H9 (cell line): ENCODE results near the gene CABCOCO1. TPM values are rescaled to one million over a fixed set of nuclear protein-coding genes. Genes with fewer than 3 reads are reported as not detected.

Experiments
- DNase-seq: peaks from one replicate; pipeline ENCODE4 v3.0.0-alpha.2; 2017
- H2AFZ ChIP-seq: one replicate; pipeline ENCODE4 v1.6.1; 2013; ENCODE audit warnings: mild to moderate bottlenecking, low read length, control low read depth, moderate library complexity
- H2AK5ac ChIP-seq: 2 replicates; pipeline ENCODE4 v1.6.1; 2013; ENCODE audit warnings: low read length, control low read depth, mixed read lengths; ENCODE audit not compliant: insufficient read length
- H2BK120ac ChIP-seq: one replicate; pipeline ENCODE4 v1.6.1; 2013; ENCODE audit warnings: low read depth, mild to moderate bottlenecking, low read length, control low read depth, inconsistent platforms; ENCODE audit not compliant: poor library complexity, severe bottlenecking
- H2BK12ac ChIP-seq: 2 replicates; pipeline ENCODE4 v1.6.1; 2013; ENCODE audit warnings: low read length, control low read depth, mixed read lengths, low read depth; ENCODE audit not compliant: insufficient read length
- H2BK15ac ChIP-seq: 2 replicates; pipeline ENCODE4 v1.6.1; 2013; ENCODE audit warnings: low read depth, low read length, control low read depth
- H2BK20ac ChIP-seq: one replicate; pipeline ENCODE4 v1.6.1; 2013; ENCODE audit warnings: low read depth, mild to moderate bottlenecking, low read length, control low read depth, inconsistent platforms; ENCODE audit not compliant: poor library complexity, severe bottlenecking
- H2BK5ac ChIP-seq: 2 replicates; pipeline ENCODE4 v1.6.1; 2013; ENCODE audit warnings: low read length, control low read depth, mixed read lengths; ENCODE audit not compliant: insufficient read length
- H3K14ac ChIP-seq: 2 replicates; pipeline ENCODE4 v1.6.1; 2013; ENCODE audit warnings: low read length, control low read depth; ENCODE audit not compliant: insufficient read depth
- H3K18ac ChIP-seq: 2 replicates; pipeline ENCODE4 v1.6.1; 2013; ENCODE audit warnings: low read depth, mild to moderate bottlenecking, mixed read lengths, low read length, control low read depth; ENCODE audit not compliant: insufficient read length
- H3K23ac ChIP-seq: 2 replicates; pipeline ENCODE4 v1.6.1; 2013; ENCODE audit warnings: low read length, control low read depth, mixed read lengths, low read depth; ENCODE audit not compliant: insufficient read length
- H3K23me2 ChIP-seq: 2 replicates; pipeline ENCODE4 v1.6.1; 2013; ENCODE audit warnings: low read depth, mild to moderate bottlenecking, mixed read lengths, low read length, control low read depth; ENCODE audit not compliant: insufficient read length, poor library complexity, severe bottlenecking
- H3K27ac ChIP-seq: 2 replicates; pipeline ENCODE4 v1.5.1; 2013; ENCODE audit warnings: low read length, control low read depth, mixed read lengths, low read depth; ENCODE audit not compliant: insufficient read length
- H3K27me3 ChIP-seq: 2 replicates; pipeline ENCODE4 v1.6.1; 2013; ENCODE audit warnings: low read length, control low read depth, inconsistent platforms; ENCODE audit not compliant: insufficient read depth
- H3K4ac ChIP-seq: 2 replicates; pipeline ENCODE4 v1.6.1; 2013; ENCODE audit warnings: low read depth, mild to moderate bottlenecking, control low read depth, inconsistent platforms, low read length, moderate library complexity
- H3K4me1 ChIP-seq: 2 replicates; pipeline ENCODE4 v1.6.1; 2013; ENCODE audit warnings: low read length, control low read depth, inconsistent platforms; ENCODE audit not compliant: insufficient read depth
- H3K4me2 ChIP-seq: 2 replicates; pipeline ENCODE4 v1.6.1; 2013; ENCODE audit warnings: low read length, control low read depth, mixed read lengths; ENCODE audit not compliant: insufficient read length, insufficient read depth
- H3K56ac ChIP-seq: 2 replicates; pipeline ENCODE4 v1.6.1; 2013; ENCODE audit warnings: low read depth, mild to moderate bottlenecking, mixed read lengths, low read length, control low read depth; ENCODE audit not compliant: insufficient read length
- H3K79me1 ChIP-seq: 2 replicates; pipeline ENCODE4 v1.6.1; 2013; ENCODE audit warnings: low read depth, mild to moderate bottlenecking, moderate library complexity, low read length, control low read depth, inconsistent platforms; ENCODE audit not compliant: insufficient read depth, poor library complexity, severe bottlenecking
- H3K79me2 ChIP-seq: 2 replicates; pipeline ENCODE4 v1.6.1; 2013; ENCODE audit warnings: low read length, control low read depth, inconsistent platforms; ENCODE audit not compliant: insufficient read depth
- H3K9ac ChIP-seq: 2 replicates; pipeline ENCODE4 v1.6.1; 2013; ENCODE audit warnings: low read length, control low read depth, mixed read lengths; ENCODE audit not compliant: insufficient read length; ENCODE audit errors: extremely low read depth
- H3K9me3 ChIP-seq: one replicate; pipeline ENCODE4 v1.6.1; 2013; ENCODE audit warnings: low read depth, low read length, inconsistent platforms; ENCODE audit not compliant: control insufficient read depth
- H3T11ph ChIP-seq: one replicate; pipeline ENCODE4 v1.6.1; 2013; ENCODE audit warnings: mild to moderate bottlenecking, low read length, control low read depth, inconsistent platforms
- H4K20me1 ChIP-seq: one replicate; pipeline ENCODE4 v1.6.1; 2013; ENCODE audit not compliant: control insufficient read depth, insufficient read length, insufficient read depth
- H4K5ac ChIP-seq: 2 replicates; pipeline ENCODE4 v1.6.1; 2013; ENCODE audit warnings: low read depth, mild to moderate bottlenecking, mixed read lengths, low read length, control low read depth; ENCODE audit not compliant: insufficient read length
- H4K8ac ChIP-seq: replicated peaks from 2 replicates; pipeline ENCODE4 v1.6.1; 2013; ENCODE audit warnings: low read length, control low read depth, mixed read lengths, low read depth; ENCODE audit not compliant: insufficient read length
- H4K91ac ChIP-seq: 2 replicates; pipeline ENCODE4 v1.6.1; 2013; ENCODE audit warnings: low read depth, mild to moderate bottlenecking, moderate library complexity, mixed read lengths, low read length, control low read depth; ENCODE audit not compliant: insufficient read length
- H3K27ac Mint-ChIP-seq, 3 experiments: 2 replicates in 2 of 3; 3 replicates in 1 of 3; pipeline ENCODE4 v1.8.0; 2020 to 2021; ENCODE audit warnings: mixed read lengths in 3 of 3, mild to moderate bottlenecking in 1 of 3, moderate library complexity in 1 of 3
- H3K27me3 Mint-ChIP-seq: 2 replicates; pipeline ENCODE4 v1.8.0; 2021; ENCODE audit warnings: low read depth, mild to moderate bottlenecking, moderate library complexity, mixed read lengths
- H3K36me3 Mint-ChIP-seq, 3 experiments: 2 replicates in 2 of 3; 3 replicates in 1 of 3; pipeline ENCODE4 v1.8.0; 2020 to 2021; ENCODE audit warnings: low read depth in 3 of 3, mixed read lengths in 3 of 3; ENCODE audit not compliant: insufficient read depth in 1 of 3
- H3K4me1 Mint-ChIP-seq, 2 experiments: 2 replicates each; pipeline ENCODE4 v1.8.0; 2020; ENCODE audit warnings: mixed read lengths in 2 of 2
- H3K4me3 Mint-ChIP-seq, 2 experiments: 2 replicates in 1 of 2; 3 replicates in 1 of 2; pipeline ENCODE4 v1.8.0; 2020 to 2021; ENCODE audit warnings: mild to moderate bottlenecking in 2 of 2, mixed read lengths in 2 of 2, moderate library complexity in 1 of 2
- H3K9me3 Mint-ChIP-seq, 2 experiments: 2 replicates in 1 of 2; 3 replicates in 1 of 2; pipeline ENCODE4 v1.8.0; 2020; ENCODE audit warnings: mild to moderate bottlenecking in 2 of 2, mixed read lengths in 2 of 2, moderate library complexity in 1 of 2
- whole genome bisulfite sequencing: extraction: QIAGEN DNeasy Blood & Tissue Kit; methylation state at CpG from one replicate; pipeline ENCODE4 v1.1.7; 2013; ENCODE audit warnings: missing lambda C conversion rate, low lambda C conversion rate, mixed read lengths; ENCODE audit not compliant: insufficient read length; ENCODE audit errors: extremely low coverage; 5-methylcytosine and 5-hydroxymethylcytosine counted together
- total RNA-seq: library from RNA; stranded (reverse); gene quantifications from 2 replicates; pipeline ENCODE4 v1.2.1, GENCODE V29; 2021
- TF ChIP-seq, protein P1 (sequence below): fragments of 200-600 bp; sonication (generic); conservative IDR thresholded peaks from 3 replicates; pipeline ENCODE4 v1.8.0; 2021; ENCODE audit warnings: antibody characterized with exemption, mild to moderate bottlenecking

Gene CABCOCO1
- total RNA-seq, 1 experiment from 2014 or later, result not detected

DNA sequence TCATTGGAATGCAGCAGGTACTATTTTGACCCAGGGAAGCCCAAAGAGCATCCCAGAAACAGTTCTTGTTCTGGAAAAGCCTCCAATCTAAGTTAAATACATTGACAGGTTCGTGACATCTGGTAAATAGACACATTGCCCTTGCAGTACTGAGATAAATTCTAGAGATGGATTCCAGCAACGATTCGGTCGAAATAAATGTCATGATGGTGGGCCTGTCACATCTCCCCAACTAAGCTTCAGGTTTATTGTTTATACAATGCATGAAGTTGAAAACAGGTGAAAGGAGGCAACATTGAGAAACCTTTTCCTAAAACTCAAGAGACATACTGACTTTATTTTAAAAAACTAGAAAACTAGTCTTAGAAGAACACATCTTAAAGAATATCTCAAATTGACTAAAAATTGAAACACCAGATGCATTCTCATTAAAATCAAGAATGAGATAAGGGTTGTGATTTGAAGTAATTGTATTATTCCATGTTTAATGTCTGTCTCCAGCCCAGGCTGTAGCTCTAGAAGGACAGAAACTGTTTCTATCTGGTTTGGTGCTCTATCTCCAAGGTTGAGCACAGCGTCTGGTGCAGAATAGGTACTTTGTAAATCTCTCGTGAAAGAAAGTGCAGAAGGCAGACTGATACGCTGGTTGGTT is 114.0 kb downstream of the CABCOCO1 start:
- Histone ChIP-seq H3K9ac (no peak overlapping the region), H2AK5ac (no peak overlapping the region), H2BK12ac (no peak overlapping the region), H3K27me3 (no peaks in the 10 kb centered on the region), H3K79me2 (no peaks in the 10 kb centered on the region), H3K23me2 (no peaks in the 10 kb centered on the region), H3K4me1 (no peaks in the 10 kb centered on the region), H4K5ac (no peak overlapping the region), H4K91ac (no peak overlapping the region), H2BK15ac (no peak overlapping the region), H3K23ac (no peak overlapping the region), H3K56ac (no peak overlapping the region), H2BK120ac (no peak overlapping the region), H3K9me3 (no peaks in the 10 kb centered on the region), H4K8ac (no peak overlapping the region), H3K4me2 (no peak overlapping the region), H4K20me1 (no peaks in the 10 kb centered on the region), H2AFZ (no peak overlapping the region), H3K27ac (no peak overlapping the region), H3K14ac (no peak overlapping the region), H3K18ac (no peak overlapping the region), H3K79me1 (no peaks in the 10 kb centered on the region), H2BK20ac (no peak overlapping the region), H3K4ac (no peak overlapping the region), H3T11ph (no peak overlapping the region), H2BK5ac (no peak overlapping the region)
- H3K4me3 Mint-ChIP-seq, result no peak overlapping the region
- no peak for DNase-seq
- H3K36me3 Mint-ChIP-seq, result no peaks in the 10 kb centered on the region; a peak in 1 of 7 replicates
- H3K27ac Mint-ChIP-seq, result no peak overlapping the region
- no CpG with 5 or more reads among the region's 7 CpGs for WGBS
- peaks cover 7 to 9% of the 10 kb centered on the region in 2 experiments for H3K4me1 Mint-ChIP-seq
- TF ChIP-seq, protein P1, sequence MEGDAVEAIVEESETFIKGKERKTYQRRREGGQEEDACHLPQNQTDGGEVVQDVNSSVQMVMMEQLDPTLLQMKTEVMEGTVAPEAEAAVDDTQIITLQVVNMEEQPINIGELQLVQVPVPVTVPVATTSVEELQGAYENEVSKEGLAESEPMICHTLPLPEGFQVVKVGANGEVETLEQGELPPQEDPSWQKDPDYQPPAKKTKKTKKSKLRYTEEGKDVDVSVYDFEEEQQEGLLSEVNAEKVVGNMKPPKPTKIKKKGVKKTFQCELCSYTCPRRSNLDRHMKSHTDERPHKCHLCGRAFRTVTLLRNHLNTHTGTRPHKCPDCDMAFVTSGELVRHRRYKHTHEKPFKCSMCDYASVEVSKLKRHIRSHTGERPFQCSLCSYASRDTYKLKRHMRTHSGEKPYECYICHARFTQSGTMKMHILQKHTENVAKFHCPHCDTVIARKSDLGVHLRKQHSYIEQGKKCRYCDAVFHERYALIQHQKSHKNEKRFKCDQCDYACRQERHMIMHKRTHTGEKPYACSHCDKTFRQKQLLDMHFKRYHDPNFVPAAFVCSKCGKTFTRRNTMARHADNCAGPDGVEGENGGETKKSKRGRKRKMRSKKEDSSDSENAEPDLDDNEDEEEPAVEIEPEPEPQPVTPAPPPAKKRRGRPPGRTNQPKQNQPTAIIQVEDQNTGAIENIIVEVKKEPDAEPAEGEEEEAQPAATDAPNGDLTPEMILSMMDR, result no peak
- H3K27me3 Mint-ChIP-seq, result no peaks in the 10 kb centered on the region
- H3K9me3 Mint-ChIP-seq, result no peaks in the 10 kb centered on the region; a peak in 1 of 5 replicates
